Activated naive CD4-positive, alpha-beta T cell treated with anti-CD3 and anti-CD28 coated beads for 36 hours (primary cell): ENCODE results near the gene SLC26A5. TPM values are rescaled to one million over a fixed set of nuclear protein-coding genes. Genes with fewer than 3 reads are reported as not detected.

Experiments used
- CTCF ChIA-PET: fragments of 350-600 bp; sonication (Branson Sonifier 250); formaldehyde crosslinking; loops from one replicate; lab custom pipeline; 2021; ENCODE audit warnings: antibody characterized with exemption; lab: Charles Lee
- DNase-seq: peaks from one replicate; pipeline ENCODE4 v3.0.0-alpha.2; 2020
- H3K27ac Mint-ChIP-seq: one replicate; pipeline ENCODE4 v1.8.0; 2021; ENCODE audit warnings: mild to moderate bottlenecking, mixed read lengths
- H3K27me3 Mint-ChIP-seq: one replicate; pipeline ENCODE4 v1.8.0; 2021; ENCODE audit warnings: low read depth, mixed read lengths
- H3K36me3 Mint-ChIP-seq: one replicate; pipeline ENCODE4 v1.8.0; 2021; ENCODE audit warnings: low read depth, mixed read lengths
- H3K4me1 Mint-ChIP-seq: one replicate; pipeline ENCODE4 v1.8.0; 2021; ENCODE audit warnings: low read depth, mixed read lengths
- H3K4me3 Mint-ChIP-seq: one replicate; pipeline ENCODE4 v1.8.0; 2021; ENCODE audit warnings: mild to moderate bottlenecking, moderate library complexity, mixed read lengths
- H3K9me3 Mint-ChIP-seq: one replicate; pipeline ENCODE4 v1.8.0; 2021; ENCODE audit warnings: mixed read lengths
- intact Hi-C: fragments of 100-400 bp; cut with micrococcal nuclease; formaldehyde crosslinking; loops from one replicate; pipeline ENCODE4 v1.15.1; 2023
- total RNA-seq, 2 experiments: library from RNA; stranded (reverse); gene quantifications; one replicate each; pipeline ENCODE4 v1.2.3, GENCODE V29; 2021

SLC26A5 gene
- total RNA-seq, 2 experiments from 2014 or later: not detected

GRCh38 chr7:103395071-103395470, 50.9 kb downstream of the SLC26A5 start:
- CTCF ChIA-PET: no interaction called here
- Mint-ChIP-seq H3K4me3 (no peak overlapping the region), H3K27me3 (peaks cover under 1% of the 10 kb centered on the region), H3K27ac (no peak overlapping the region), H3K9me3 (peaks cover 2% of the 10 kb centered on the region), H3K4me1 (no peaks in the 10 kb centered on the region), H3K36me3 (no peaks in the 10 kb centered on the region)
- intact Hi-C loops: no loop called here
- no peak for DNase-seq

GRCh38 chr7:103394566-103394965, 51.4 kb downstream of the SLC26A5 start:
- Mint-ChIP-seq H3K27me3 (no peaks in the 10 kb centered on the region), H3K36me3 (no peaks in the 10 kb centered on the region), H3K27ac (no peak overlapping the region), H3K4me3 (no peak overlapping the region), H3K9me3 (no peaks in the 10 kb centered on the region), H3K4me1 (no peaks in the 10 kb centered on the region)
- DNase-seq: no peak
- CTCF ChIA-PET: interaction anchor here (0.6 to 1.7 kb wide), 2 partner anchors 12 to 27 kb away, joined by 3 to 5 read pairs; no protein-coding TSS in a partner anchor
- intact Hi-C loops: no loop called here

- Mint-ChIP-seq H3K4me1 (no peaks in the 10 kb centered on the region), H3K4me3 (no peak overlapping the region), H3K9me3 (no peaks in the 10 kb centered on the region), H3K27me3 (no peaks in the 10 kb centered on the region), H3K27ac (no peak overlapping the region), H3K36me3 (no peaks in the 10 kb centered on the region)
- CTCF ChIA-PET: interaction anchor here (0.6 kb wide), 1 partner anchor 126 kb away, joined by 5 read pairs; no protein-coding TSS in a partner anchor
- intact Hi-C loops: no loop called here
- no peak for DNase-seq
Measured at GRCh38 chr7:103391976-103392375, 54.0 kb downstream of the SLC26A5 start.

- DNase-seq: no peak
- H3K9me3 Mint-ChIP-seq: no peaks in the 10 kb centered on the region
- CTCF ChIA-PET: no interaction called here
- H3K4me3 Mint-ChIP-seq: no peak overlapping the region
- no peak overlapping the region for H3K27ac Mint-ChIP-seq
- H3K27me3 Mint-ChIP-seq: no peaks in the 10 kb centered on the region
- no peaks in the 10 kb centered on the region for H3K4me1 Mint-ChIP-seq
- intact Hi-C loops: no loop called here
- H3K36me3 Mint-ChIP-seq: no peaks in the 10 kb centered on the region
Measured at GRCh38 chr7:103391150-103391549, 54.9 kb downstream of the SLC26A5 start.

- no peaks in the 10 kb centered on the region for H3K4me1 Mint-ChIP-seq
- no peak overlapping the region for H3K27ac Mint-ChIP-seq
- intact Hi-C loops: no loop called here
- no peaks in the 10 kb centered on the region for H3K9me3 Mint-ChIP-seq
- H3K4me3 Mint-ChIP-seq: no peak overlapping the region
- no peak for DNase-seq
- H3K36me3 Mint-ChIP-seq: no peaks in the 10 kb centered on the region
- CTCF ChIA-PET: no interaction called here
- H3K27me3 Mint-ChIP-seq: peaks cover 2% of the 10 kb centered on the region
Measured at GRCh38 chr7:103389263-103389662, 56.7 kb downstream of the SLC26A5 start.

- intact Hi-C loops: no loop called here
- CTCF ChIA-PET: interaction anchor here (0.6 kb wide), 1 partner anchor 804 kb away, joined by 3 read pairs; no protein-coding TSS in a partner anchor
- H3K4me3 Mint-ChIP-seq: no peak overlapping the region
- peaks cover 2% of the 10 kb centered on the region for H3K27me3 Mint-ChIP-seq
- H3K36me3 Mint-ChIP-seq: no peaks in the 10 kb centered on the region
- H3K27ac Mint-ChIP-seq: no peak overlapping the region
- H3K9me3 Mint-ChIP-seq: no peaks in the 10 kb centered on the region
- H3K4me1 Mint-ChIP-seq: no peaks in the 10 kb centered on the region
- no peak for DNase-seq
Measured at GRCh38 chr7:103388469-103389140, 57.4 kb downstream of the SLC26A5 start.

- no peak for DNase-seq
- Mint-ChIP-seq H3K27me3 (peaks cover 2% of the 10 kb centered on the region), H3K27ac (no peak overlapping the region), H3K4me1 (no peaks in the 10 kb centered on the region), H3K36me3 (no peaks in the 10 kb centered on the region), H3K9me3 (no peaks in the 10 kb centered on the region), H3K4me3 (no peak overlapping the region)
- intact Hi-C loops: no loop called here
- CTCF ChIA-PET: no interaction called here
Measured at GRCh38 chr7:103387242-103387641, 58.8 kb downstream of the SLC26A5 start.

GRCh38 chr7:103382032-103382402, 64.0 kb downstream of the SLC26A5 start:
- intact Hi-C loops: no loop called here
- Mint-ChIP-seq H3K4me3 (no peak overlapping the region), H3K9me3 (no peaks in the 10 kb centered on the region), H3K27me3 (peaks cover 2% of the 10 kb centered on the region), H3K27ac (no peak overlapping the region), H3K36me3 (no peaks in the 10 kb centered on the region), H3K4me1 (no peaks in the 10 kb centered on the region)
- CTCF ChIA-PET: no interaction called here
- no peak for DNase-seq

GRCh38 chr7:103381280-103382031, 64.6 kb downstream of the SLC26A5 start:
- Mint-ChIP-seq H3K4me3 (no peak overlapping the region), H3K27me3 (peaks cover 2% of the 10 kb centered on the region), H3K36me3 (no peaks in the 10 kb centered on the region), H3K4me1 (no peaks in the 10 kb centered on the region), H3K27ac (no peak overlapping the region), H3K9me3 (no peaks in the 10 kb centered on the region)
- CTCF ChIA-PET: no interaction called here
- intact Hi-C loops: no loop called here
- no peak for DNase-seq

GRCh38 chr7:103380395-103381191, 65.4 kb downstream of the SLC26A5 start:
- no peak for DNase-seq
- H3K4me1 Mint-ChIP-seq: no peaks in the 10 kb centered on the region
- intact Hi-C loops: no loop called here
- no peak overlapping the region for H3K4me3 Mint-ChIP-seq
- CTCF ChIA-PET: no interaction called here
- no peak overlapping the region for H3K27ac Mint-ChIP-seq
- H3K36me3 Mint-ChIP-seq: no peaks in the 10 kb centered on the region
- peaks cover 2% of the 10 kb centered on the region for H3K27me3 Mint-ChIP-seq
- no peaks in the 10 kb centered on the region for H3K9me3 Mint-ChIP-seq

- Mint-ChIP-seq H3K4me1 (no peaks in the 10 kb centered on the region), H3K36me3 (no peaks in the 10 kb centered on the region), H3K4me3 (no peak overlapping the region), H3K27me3 (no peaks in the 10 kb centered on the region), H3K9me3 (no peaks in the 10 kb centered on the region), H3K27ac (no peak overlapping the region)
- intact Hi-C loops: no loop called here
- DNase-seq: no peak
- CTCF ChIA-PET: interaction anchor here (0.6 kb wide), 1 partner anchor 74 kb away, joined by 7 read pairs; no protein-coding TSS in a partner anchor
Measured at GRCh38 chr7:103379270-103379975, 66.6 kb downstream of the SLC26A5 start.
